ENCODE measurements around the gene CCR7. TPM values are rescaled to one million over a fixed set of nuclear protein-coding genes. Genes with fewer than 3 reads are reported as not detected.

Gene CCR7
- total and polyA plus RNA-seq, 4 experiments from 2014 or later = 268 to 502 (median 353) TPM

DNA sequence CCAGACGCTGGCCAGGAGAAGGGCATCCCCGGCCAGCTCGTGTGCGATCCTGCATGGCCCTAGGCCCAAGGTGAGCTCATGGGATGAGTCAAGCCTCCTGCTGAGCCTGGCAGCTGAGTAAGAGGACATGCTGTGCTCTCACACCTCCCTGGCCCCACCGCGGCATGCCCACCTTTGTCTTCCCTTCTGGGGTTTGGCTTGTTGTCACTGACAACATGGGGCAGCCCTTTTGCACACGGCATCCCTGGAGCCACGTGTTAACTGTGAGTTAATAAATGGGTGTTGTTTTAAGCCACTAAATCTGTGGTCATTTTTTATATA, 55.0 kb downstream of the CCR7 start:
- Histone ChIP-seq H3K4me1 (ENCODE audit: insufficient read depth, low read length) (peaks cover 12% of the 10 kb centered on the region), H3K27ac (ENCODE audit: low read depth, low read length) (no peak overlapping the region), H3K9me3 (ENCODE audit: control insufficient read depth in 1 of 2, low read length in 2 of 2) (no peaks in the 10 kb centered on the region), H3K4me3 (ENCODE audit: low read length in 2 of 2) (no peak overlapping the region), H3K27me3 (ENCODE audit: insufficient read depth, low read length) (no peaks in the 10 kb centered on the region), H3K36me3 (ENCODE audit: insufficient read depth, low read length) (no peaks in the 10 kb centered on the region)
- Mint-ChIP-seq H3K4me3 (no peak overlapping the region), H3K9me3 (no peaks in the 10 kb centered on the region), H3K27ac (peak overlapping the region in 1 of 7 donors; percentile 47), H3K27me3 (no peaks in the 10 kb centered on the region), H3K4me1 (peaks cover 15 to 28% (median 21%) of the 10 kb centered on the region in 4 donors), H3K36me3 (no peaks in the 10 kb centered on the region)
- intact Hi-C loops (cut with micrococcal nuclease) = no loop called here
- ChIA-PET CTCF (ENCODE audit: partially characterized antibody) (interaction anchor here (1.1 to 1.2 kb wide), 2 partner anchors 34 to 45 kb away, joined by 3 read pairs; no protein-coding TSS in a partner anchor), POLR2A (ENCODE audit: partially characterized antibody) (interaction anchor here (1.5 kb wide), 1 partner anchor 23 kb away, joined by 3 read pairs; no protein-coding TSS in a partner anchor)
- no peak for DNase-seq

DNA sequence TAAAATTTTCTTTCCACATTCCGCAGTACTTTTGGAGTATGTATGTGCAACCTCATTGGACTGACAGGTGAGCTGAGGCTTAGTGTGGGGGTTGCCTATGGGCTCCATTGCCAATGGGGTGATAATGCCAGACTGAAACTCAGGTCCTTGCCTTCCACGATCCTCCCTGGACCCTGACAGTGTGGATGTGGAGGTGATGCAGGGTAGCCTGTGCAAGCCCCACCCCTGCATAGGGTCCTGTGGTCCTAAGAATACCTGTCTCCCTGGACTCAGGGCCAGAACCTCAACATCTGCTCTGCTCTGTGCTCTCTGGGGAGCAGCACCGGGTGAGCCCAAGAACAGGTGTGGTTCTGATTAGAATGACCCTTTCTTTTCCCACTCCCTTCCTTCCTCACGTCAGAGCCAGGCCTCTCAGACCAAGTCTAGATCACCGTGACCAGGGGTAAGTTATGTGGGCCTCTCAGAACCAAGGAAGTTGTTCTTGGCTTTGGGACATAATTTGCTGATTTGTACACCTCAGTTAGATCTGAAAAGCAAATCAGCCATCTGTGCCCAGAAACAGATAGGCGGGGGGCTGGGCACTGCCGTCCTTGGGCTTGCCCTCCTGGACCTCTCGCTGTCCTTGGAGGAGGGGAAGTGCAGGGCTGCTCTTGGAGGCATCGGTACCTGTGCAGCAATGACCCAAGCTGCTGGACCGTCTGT, 55.5 kb downstream of the CCR7 start:
- Mint-ChIP-seq H3K27me3 (no peaks in the 10 kb centered on the region), H3K4me1 (peaks cover 11 to 24% (median 18%) of the 10 kb centered on the region in 4 donors), H3K27ac (no peak overlapping the region), H3K9me3 (no peaks in the 10 kb centered on the region), H3K4me3 (no peak overlapping the region), H3K36me3 (no peaks in the 10 kb centered on the region)
- Histone ChIP-seq H3K4me3 (ENCODE audit: low read length in 2 of 2) (no peak overlapping the region), H3K36me3 (ENCODE audit: insufficient read depth, low read length) (no peaks in the 10 kb centered on the region), H3K4me1 (ENCODE audit: insufficient read depth, low read length) (peaks cover 7% of the 10 kb centered on the region), H3K27ac (ENCODE audit: low read depth, low read length) (no peak overlapping the region), H3K27me3 (ENCODE audit: insufficient read depth, low read length) (no peaks in the 10 kb centered on the region), H3K9me3 (ENCODE audit: control insufficient read depth in 1 of 2, low read length in 2 of 2) (no peaks in the 10 kb centered on the region)
- ChIA-PET POLR2A (ENCODE audit: partially characterized antibody) (interaction anchor here (0.5 kb wide), 1 partner anchor 29 kb away, joined by 3 read pairs; no protein-coding TSS in a partner anchor), CTCF (ENCODE audit: partially characterized antibody) (interaction anchor here (1.2 kb wide), 1 partner anchor 33 kb away, joined by 3 read pairs; no protein-coding TSS in a partner anchor)
- DNase-seq = no peak
- intact Hi-C loops (cut with micrococcal nuclease) = no loop called here

DNA sequence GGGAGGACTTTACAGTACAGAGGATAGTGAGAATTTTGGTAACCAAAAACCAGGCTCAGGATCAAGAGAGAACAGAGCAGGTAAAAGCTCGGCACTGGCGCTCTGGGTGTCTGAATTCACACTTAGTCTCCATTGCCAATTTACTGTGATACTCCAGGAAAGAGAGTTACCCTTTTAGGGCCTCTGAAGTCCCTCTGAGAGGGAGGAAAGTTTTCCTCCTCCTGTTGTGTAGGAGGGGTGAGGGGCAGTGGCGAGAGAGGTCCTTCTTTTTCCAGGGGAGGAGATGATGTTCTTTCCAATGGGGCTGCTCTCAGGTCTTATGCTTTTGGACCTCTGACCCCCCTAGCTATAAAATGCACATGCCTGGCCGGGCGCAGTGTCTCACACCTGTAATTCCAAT, 58.5 kb downstream of the CCR7 start:
- Histone ChIP-seq H3K9me3 (ENCODE audit: control insufficient read depth in 1 of 2, low read length in 2 of 2) (no peaks in the 10 kb centered on the region), H3K27ac (ENCODE audit: low read depth, low read length) (no peak overlapping the region), H3K36me3 (ENCODE audit: insufficient read depth, low read length) (no peaks in the 10 kb centered on the region), H3K4me1 (ENCODE audit: insufficient read depth, low read length) (no peaks in the 10 kb centered on the region), H3K4me3 (ENCODE audit: low read length in 2 of 2) (no peak overlapping the region), H3K27me3 (ENCODE audit: insufficient read depth, low read length) (no peaks in the 10 kb centered on the region)
- Mint-ChIP-seq H3K27ac (no peak overlapping the region), H3K36me3 (no peaks in the 10 kb centered on the region), H3K4me3 (no peak overlapping the region), H3K27me3 (no peaks in the 10 kb centered on the region), H3K4me1 (peaks cover 2 to 7% (median 6%) of the 10 kb centered on the region in 4 donors), H3K9me3 (no peaks in the 10 kb centered on the region)
- POLR2A ChIA-PET (ENCODE audit: partially characterized antibody) = interaction anchor here (1.5 kb wide), 1 partner anchor 10 kb away, joined by 4 read pairs; no protein-coding TSS in a partner anchor
- DNase-seq = no peak
- CTCF ChIA-PET (ENCODE audit: partially characterized antibody) = interaction anchor here (1.1 to 2.2 kb wide), 3 partner anchors 26 to 34 kb away, joined by 3 to 6 read pairs (median 3); no protein-coding TSS in a partner anchor
- intact Hi-C loops (cut with micrococcal nuclease) = no loop called here

Other genes with a start within 250 kb of the CCR7 start
- gene GJD3, start 200.7 kb downstream of the CCR7 start, total RNA-seq = not detected
- gene GJD3, start 200.7 kb downstream of the CCR7 start, polyA plus RNA-seq = not detected
- gene TOP2A, start 147.6 kb downstream of the CCR7 start, total RNA-seq = 1 to 10 TPM in 1 of 2 experiments, under 1 TPM in 1; 0.47 to 1.1 TPM
- gene TOP2A, start 147.6 kb downstream of the CCR7 start, polyA plus RNA-seq = under 1 TPM; 0.10 to 0.14 TPM
- gene IGFBP4, start 122.0 kb downstream of the CCR7 start, total RNA-seq = 1 to 10 TPM; 5.3 to 5.8 TPM
- gene IGFBP4, start 122.0 kb downstream of the CCR7 start, polyA plus RNA-seq = 1 to 10 TPM; 3.3 to 6.1 TPM
- gene TNS4, start 63.8 kb downstream of the CCR7 start, total RNA-seq = 1 to 10 TPM in 1 of 2 experiments, under 1 TPM in 1; 0.25 to 1.8 TPM
- gene TNS4, start 63.8 kb downstream of the CCR7 start, polyA plus RNA-seq = under 1 TPM; 0.18 to 0.33 TPM
- 10 to 100 TPM; 87.6 to 91.0 TPM for gene SMARCE1, start 82.3 kb upstream of the CCR7 start, total RNA-seq
- 100 to 1,000 TPM; 148 to 197 TPM for gene SMARCE1, start 82.3 kb upstream of the CCR7 start, polyA plus RNA-seq
- not detected for gene KRT222, start 99.7 kb upstream of the CCR7 start, total RNA-seq
- gene KRT222, start 99.7 kb upstream of the CCR7 start, polyA plus RNA-seq = not detected
- not detected for gene KRT24, start 138.3 kb upstream of the CCR7 start, total RNA-seq
- gene KRT24, start 138.3 kb upstream of the CCR7 start, polyA plus RNA-seq = not detected
- gene KRT25, start 189.9 kb upstream of the CCR7 start, total RNA-seq = not detected
- gene KRT25, start 189.9 kb upstream of the CCR7 start, polyA plus RNA-seq = not detected
- not detected for gene KRT26, start 206.7 kb upstream of the CCR7 start, total RNA-seq
- not detected for gene KRT26, start 206.7 kb upstream of the CCR7 start, polyA plus RNA-seq
- gene KRT27, start 217.1 kb upstream of the CCR7 start, total RNA-seq = not detected
- not detected for gene KRT27, start 217.1 kb upstream of the CCR7 start, polyA plus RNA-seq
- gene KRT28, start 234.5 kb upstream of the CCR7 start, total RNA-seq = not detected
- not detected for gene KRT28, start 234.5 kb upstream of the CCR7 start, polyA plus RNA-seq

Data from CD4-positive, alpha-beta memory T cell (primary cell).